K562 (cell line): ENCODE results near the gene MICOS13. TPM values are rescaled to one million over a fixed set of nuclear protein-coding genes. Genes with fewer than 3 reads are reported as not detected.

Experiments used
- ATAC-seq: fragments of 200-7000 bp; cut with Tn5 transposase; 3 replicates; pipeline ENCODE4 v1.9.1; 2020; ENCODE audit warnings: moderate library complexity
- BruUV-seq: library from RNA; stranded (reverse); fragments of 400-500 nt; replicated peaks from 2 replicates; lab custom pipeline; 2021; lab: Mats Ljungman, UMichigan
- CTCF ChIA-PET: fragments of 300-600 bp; formaldehyde crosslinking; extraction: SDS; loops from one replicate; lab custom pipeline; 2021; ENCODE audit warnings: low intra/inter-chr PET ratio; lab: Yijun Ruan, JAX
- POLR2A ChIA-PET: fragments of 300-600, 350-650 bp; sonication (Branson Sonifier 250); formaldehyde crosslinking; extraction: SDS; loops from one replicate; lab custom pipeline; 2021; ENCODE audit warnings: antibody characterized with exemption, inconsistent platforms; lab: Yijun Ruan, JAX
- DNase-seq, 4 experiments: peaks; one replicate each; pipeline versions ENCODE4 v3.0.0 to v3.0.0-alpha.2; 2011 to 2018; ENCODE audit warnings: low spot score in 3 of 4, mixed read lengths in 3 of 4; ENCODE audit errors: extremely low read depth in 1 of 4
- FAIRE-seq: peaks from 2 replicates; lab custom pipeline; 2011; peaks lifted over from hg19 to GRCh38; lab: Jason Lieb, UNC
- H2AFZ ChIP-seq: 2 replicates; pipeline ENCODE4 v1.6.0; 2011; ENCODE audit warnings: low read depth, low read length, control low read depth, inconsistent platforms
- H3K27ac ChIP-seq: fragments of 200-600 bp; 3 replicates; pipeline ENCODE4 v1.8.0; 2011; ENCODE audit warnings: low read depth, mild to moderate bottlenecking, control low read depth, inconsistent platforms, low read length, moderate library complexity, mixed read lengths; ENCODE audit errors: extremely low read depth
- H3K27me3 ChIP-seq, 2 experiments: fragments of 300-600 bp in 1 of 2; 2 replicates in 1 of 2; 3 replicates in 1 of 2; pipeline versions ENCODE4 v1.6.0 to v1.8.0; 2011; ENCODE audit warnings: inconsistent platforms in 2 of 2, low read length in 2 of 2, mild to moderate bottlenecking in 1 of 2, mixed read lengths in 1 of 2, moderate library complexity in 1 of 2; ENCODE audit not compliant: control insufficient read depth in 2 of 2, insufficient read depth in 2 of 2
- H3K36me3 ChIP-seq: fragments of 300-600 bp; 3 replicates; pipeline ENCODE4 v1.8.0; 2011; ENCODE audit warnings: mild to moderate bottlenecking, low read length, inconsistent platforms; ENCODE audit not compliant: control insufficient read depth, insufficient read depth
- H3K4me1 ChIP-seq, 2 experiments: fragments of 200-600 bp in 1 of 2; replicated peaks in 1 of 2; 2 replicates in 1 of 2; 3 replicates in 1 of 2; pipeline versions ENCODE4 v1.5.1 to v1.8.0; 2011; ENCODE audit warnings: inconsistent platforms in 2 of 2, low read length in 2 of 2, mild to moderate bottlenecking in 1 of 2, mixed read lengths in 1 of 2, moderate library complexity in 1 of 2; ENCODE audit not compliant: control insufficient read depth in 2 of 2, insufficient read depth in 2 of 2
- H3K4me2 ChIP-seq: 2 replicates; pipeline ENCODE4 v1.6.1; 2011; ENCODE audit warnings: low read length, control low read depth, inconsistent platforms, mixed read lengths; ENCODE audit not compliant: insufficient read depth
- H3K4me3 ChIP-seq: fragments of 200-600 bp; sonication (generic), shearing (Covaris generic); 2 replicates; pipeline ENCODE4 v1.5.1; 2016; ENCODE audit warnings: control low read depth, inconsistent platforms
- H3K79me2 ChIP-seq: fragments of 200-600 bp; 3 replicates; pipeline ENCODE4 v1.8.0; 2011; ENCODE audit warnings: low read length, inconsistent platforms; ENCODE audit not compliant: control insufficient read depth, insufficient read depth
- H3K9ac ChIP-seq, 2 experiments: 2 replicates each; pipeline versions ENCODE4 v1.6.0 to v1.6.1; 2011; ENCODE audit warnings: low read depth in 2 of 2, low read length in 2 of 2, control low read depth in 1 of 2, inconsistent platforms in 1 of 2, mild to moderate bottlenecking in 1 of 2, mixed read lengths in 1 of 2; ENCODE audit not compliant: insufficient read depth in 1 of 2
- H3K9me1 ChIP-seq: one replicate; pipeline ENCODE4 v1.6.0; 2011; ENCODE audit warnings: inconsistent platforms, mild to moderate bottlenecking, low read length, moderate library complexity; ENCODE audit not compliant: control insufficient read depth, insufficient read depth
- H3K9me3 ChIP-seq: replicated peaks from 2 replicates; pipeline ENCODE4 v1.5.1; 2011; ENCODE audit warnings: low read depth, low read length, inconsistent platforms; ENCODE audit not compliant: control insufficient read depth, insufficient read depth
- H4K20me1 ChIP-seq: replicated peaks from 2 replicates; pipeline ENCODE4 v1.6.1; 2011; ENCODE audit warnings: low read length, inconsistent platforms, mixed read lengths; ENCODE audit not compliant: control insufficient read depth, insufficient read depth
- CAMTA2 ChIP-seq: fragments of 250-450 bp; sonication (Bioruptor Pico); conservative IDR thresholded peaks from 2 replicates; pipeline ENCODE4 v1.5.1; 2022
- GABPB1 ChIP-seq: sonication (generic); formaldehyde crosslinking; IDR thresholded peaks from 2 replicates; pipeline ENCODE4 v1.8.0; 2022; ENCODE audit warnings: mild to moderate bottlenecking, missing genetic modification reagents
- HMG20B ChIP-seq: fragments of 250-450 bp; sonication (Bioruptor Pico); IDR thresholded peaks from 2 replicates; pipeline ENCODE4 v1.5.0; 2021; ENCODE audit warnings: mild to moderate bottlenecking
- HNRNPL ChIP-seq: fragments of 200-400 bp; formaldehyde crosslinking; IDR thresholded peaks from 2 replicates; pipeline ENCODE4 v1.6.1; 2017; ENCODE audit warnings: low read depth, mild to moderate bottlenecking, low read length
- HOMEZ ChIP-seq: fragments of 250-450 bp; sonication (Bioruptor Pico); IDR thresholded peaks from 2 replicates; pipeline ENCODE4 v1.4.0; 2020; ENCODE audit warnings: mild to moderate bottlenecking, moderate library complexity
- ILF3 ChIP-seq: fragments of 450-650 bp; IDR thresholded peaks from 2 replicates; pipeline ENCODE4 v1.6.1; 2018; ENCODE audit warnings: antibody characterized with exemption, mild to moderate bottlenecking, moderate library complexity, borderline replicate concordance
- OTX1 ChIP-seq: fragments of 450-650 bp; formaldehyde crosslinking; IDR thresholded peaks from 2 replicates; pipeline ENCODE4 v1.4.0; 2022; ENCODE audit warnings: mild to moderate bottlenecking
- PCBP1 ChIP-seq: fragments of 200-400 bp; formaldehyde crosslinking; IDR thresholded peaks from 2 replicates; pipeline ENCODE4 v1.6.1; 2018; ENCODE audit warnings: mild to moderate bottlenecking, low read depth, low read length; ENCODE audit not compliant: poor library complexity, severe bottlenecking
- PHB ChIP-seq: fragments of 250-450 bp; sonication (Bioruptor Pico); IDR thresholded peaks from 2 replicates; pipeline ENCODE4 v1.5.0; 2021
- PML ChIP-seq: IDR thresholded peaks from 2 replicates; pipeline ENCODE4 v1.6.1; 2012; ENCODE audit warnings: low read length, inconsistent platforms
- TCF15 ChIP-seq: fragments of 250-450 bp; sonication (Bioruptor Pico); IDR thresholded peaks from 2 replicates; pipeline ENCODE4 v1.8.0; 2022; ENCODE audit warnings: moderate library complexity, mild to moderate bottlenecking, inconsistent platforms
- TFAP4 ChIP-seq: sonication (generic); formaldehyde crosslinking; IDR thresholded peaks from 2 replicates; pipeline ENCODE4 v1.8.0; 2022; ENCODE audit warnings: missing genetic modification reagents, mild to moderate bottlenecking, moderate library complexity, borderline replicate concordance
- ZNF133 ChIP-seq: fragments of 250-450 bp; sonication (Bioruptor Pico); IDR thresholded peaks from 2 replicates; pipeline ENCODE4 v1.4.0; 2020; ENCODE audit warnings: mild to moderate bottlenecking
- ZNF253 ChIP-seq: fragments of 250-450 bp; sonication (Bioruptor Pico); conservative IDR thresholded peaks from 2 replicates; pipeline ENCODE4 v1.6.1; 2021; ENCODE audit warnings: mild to moderate bottlenecking
- ZNF324 ChIP-seq: fragments of 250-450 bp; sonication (Bioruptor Pico); IDR thresholded peaks from 2 replicates; pipeline ENCODE4 v1.4.0; 2020; ENCODE audit warnings: mild to moderate bottlenecking
- ZNF445 ChIP-seq: fragments of 250-450 bp; sonication (Bioruptor Pico); IDR thresholded peaks from 2 replicates; pipeline ENCODE4 v1.4.0; 2020; ENCODE audit warnings: low read depth, mild to moderate bottlenecking, moderate library complexity
- WGBS: fragments of 100-300 bp; shearing (Covaris generic); methylation state at CpG from one replicate; pipeline ENCODE4 v1.1.6; 2016; ENCODE audit warnings: low coverage, mixed read lengths; ENCODE audit not compliant: insufficient coverage; ENCODE audit errors: missing lambda C conversion rate; 5-methylcytosine and 5-hydroxymethylcytosine counted together
- in situ Hi-C: fragments of 300-500 bp; cut with MboI; formaldehyde crosslinking; loops from 4 replicates; pipeline ENCODE4 v1.15.0; 2018; ENCODE audit warnings: inconsistent platforms, mixed read lengths
- intact Hi-C: fragments of 100-400 bp; cut with micrococcal nuclease; formaldehyde crosslinking; loops from 2 replicates; pipeline ENCODE4 v1.14.2; 2022
- polyA plus RNA-seq, 8 experiments: library from polyadenylated mRNA; depleted of rRNA in 4 of 8; stranded (reverse) in 5 of 8; unstranded in 3 of 8; fragments of >200 nt; fragmentation: Nextera tagmentation in 2 of 8; fragmentation: Illumina TruSeq in 1 of 8; extraction: Ambion mirVana in 2 of 8; extraction: Trizol in 1 of 8; gene quantifications; 2 replicates each; pipeline versions ENCODE4 v1.2.1 to v1.2.3, GENCODE V29; 2011 to 2014; ENCODE audit warnings: inconsistent platforms in 1 of 8, missing spikeins in 1 of 8
- total RNA-seq, 7 experiments: library from RNA; depleted of rRNA in 6 of 7; stranded (reverse); fragments of >200 nt in 6 of 7; fragmentation: Illumina TruSeq in 2 of 7; extraction: Trizol in 2 of 7; gene quantifications; 2 replicates each; pipeline versions ENCODE4 v1.2.1 to v1.2.3, GENCODE V29; 2011 to 2021; ENCODE audit warnings: low replicate concordance in 1 of 7

The MICOS13 gene
- total and polyA plus RNA-seq, 9 of the 15 experiments (the other 6 are each of a cell fraction or from before 2014, with no cell fraction given), result 15.5 to 220 (median 49.4) TPM

GRCh38 chr19:5691822-5692722 lies 11.8 kb upstream of the MICOS13 start (continued):
- TF ChIP-seq TFAP4 (peak; percentile 37; the same call in 1 of the 2 replicates), CAMTA2 (no peak), ZNF133 (CRISPR knock-in tag) (no peak), GABPB1 (CRISPR knock-in tag) (peak; percentile 44; the same call in 1 of the 2 replicates)

- no peak overlapping the region for H2AFZ ChIP-seq
- DNase-seq, result peak; percentile 62 to 68 (median 64)
- WGBS, result under 1% methylated on average over 51 of the region's 54 CpGs
- H3K27ac ChIP-seq, result peak overlapping the region; percentile 96
- TSS peak; percentile 87 for BruUV-seq
- FAIRE-seq, result peak; percentile 11
- peaks cover 17 to 75% of the 10 kb centered on the region in 2 experiments for H3K4me1 ChIP-seq
- H3K4me2 ChIP-seq, result peak overlapping the region; percentile 93
- H3K9me1 ChIP-seq, result peaks cover 17% of the 10 kb centered on the region
- intact Hi-C loops (loop anchor here (2.0 kb wide), 1 partner anchor 100 kb away; the partner anchor contains the start of gene DUS3L), in situ Hi-C loops (no loop called here)
- CTCF ChIA-PET, result interaction anchor here (0.6 to 0.9 kb wide), 2 partner anchors 29 to 76 kb away, joined by 3 to 4 read pairs; partner anchors contain the start of genes CATSPERD and LONP1
- peak overlapping the region; percentile 94 to 98 for H3K9ac ChIP-seq
- H3K27me3 ChIP-seq, result no peaks in the 10 kb centered on the region
- ATAC-seq, result peak; percentile 8
- peak overlapping the region; percentile 100 for H3K4me3 ChIP-seq
- peaks cover 60% of the 10 kb centered on the region for H3K79me2 ChIP-seq
- H3K36me3 ChIP-seq, result peaks cover 59% of the 10 kb centered on the region
- peaks cover 48% of the 10 kb centered on the region for H4K20me1 ChIP-seq
- H3K9me3 ChIP-seq, result no peaks in the 10 kb centered on the region
- POLR2A ChIA-PET, result interaction anchor here (0.5 to 3.0 kb wide), 18 partner anchors 9 to 900 kb away, joined by 3 to 31 read pairs (median 6); partner anchors contain the start of genes CATSPERD, DUS3L, LONP1 and MICOS13
- TF ChIP-seq ZNF253 (CRISPR knock-in tag) (no peak), ILF3 (no peak), PHB (CRISPR knock-in tag) (peak; percentile 87; the same call in 1 of the 2 replicates), OTX1 (CRISPR knock-in tag) (peak; percentile 28; the same call in 1 of the 2 replicates), HNRNPL (peak; percentile 17; the same call in 1 of the 2 replicates), ZNF445 (CRISPR knock-in tag) (no peak), PCBP1 (peak; percentile 90), TCF15 (CRISPR knock-in tag) (no peak), HOMEZ (CRISPR knock-in tag) (no peak), PML (no peak), ZNF324 (CRISPR knock-in tag) (no peak), HMG20B (CRISPR knock-in tag) (no peak)
These were observed 10.9 kb upstream of the MICOS13 start for GRCh38 chr19:5690955-5691821.
